Brain microvascular endothelial cell (primary cell): ENCODE measurements around the gene CAMK4.

ENCODE experiments used
- DNase-seq: peaks from one replicate; pipeline ENCODE4 v3.0.0-alpha.2; 2020
- H3K27ac ChIP-seq: fragments of 250-450 bp; sonication (Bioruptor Pico); 2 replicates; pipeline ENCODE4 v1.5.1; 2020; ENCODE audit warnings: mild to moderate bottlenecking, moderate library complexity
- H3K27me3 ChIP-seq: fragments of 250-450 bp; sonication (Bioruptor Pico); replicated peaks from 2 replicates; pipeline ENCODE4 v1.5.1; 2020; ENCODE audit warnings: mild to moderate bottlenecking
- H3K36me3 ChIP-seq: fragments of 250-450 bp; sonication (Bioruptor Pico); replicated peaks from 2 replicates; pipeline ENCODE4 v1.5.1; 2020; ENCODE audit warnings: mild to moderate bottlenecking
- H3K4me3 ChIP-seq: 2 replicates; pipeline ENCODE4 v1.5.1; 2011; ENCODE audit warnings: low read depth, mild to moderate bottlenecking, control low read depth, low read length, moderate library complexity
- CTCF ChIP-seq: IDR thresholded peaks from 2 replicates; pipeline ENCODE4 v1.5.1; 2011; ENCODE audit warnings: low read depth, mild to moderate bottlenecking, moderate library complexity, low read length, control low read depth, inconsistent platforms; ENCODE audit errors: missing control alignments
- in situ Hi-C: cut with HindIII; loops from 2 replicates; pipeline ENCODE4 v1.10.0; 2017; ENCODE audit warnings: low sequenced_read_pairs, low pct_ligation_motif_present

The CAMK4 gene

DNA sequence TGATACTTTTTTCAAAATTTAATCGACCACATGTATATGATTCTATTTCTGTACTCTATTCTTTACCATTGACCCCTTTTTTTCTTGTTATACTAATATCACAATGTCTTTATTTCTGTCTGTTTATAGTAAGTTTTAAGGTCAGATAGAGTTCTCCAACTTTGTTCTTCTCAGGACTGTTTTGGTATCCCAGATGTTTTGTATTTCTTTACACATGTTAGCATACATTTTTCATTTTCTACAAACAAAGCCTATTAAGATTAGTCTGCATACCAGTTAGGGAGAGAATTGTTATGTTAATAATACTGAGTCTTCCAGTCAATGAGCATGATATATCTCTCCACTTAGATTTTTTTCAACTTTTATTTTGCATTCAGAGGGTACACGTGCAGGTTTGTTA lies 8.2 kb upstream of the CAMK4 start:
- in situ Hi-C loops = no loop called here
- TF ChIP-seq CTCF = no peak
- Histone ChIP-seq H3K27ac (no peak overlapping the region), H3K4me3 (no peak overlapping the region), H3K36me3 (no peaks in the 10 kb centered on the region), H3K27me3 (no peaks in the 10 kb centered on the region)
- no peak for DNase-seq

- Histone ChIP-seq H3K27me3 (no peaks in the 10 kb centered on the region), H3K27ac (no peak overlapping the region), H3K4me3 (no peak overlapping the region), H3K36me3 (no peaks in the 10 kb centered on the region)
- no peak for DNase-seq
- in situ Hi-C loops = no loop called here
- no peak for TF ChIP-seq CTCF
Observed at GRCh38 chr5:111221139-111221538, 3.0 kb upstream of the CAMK4 start.

DNA sequence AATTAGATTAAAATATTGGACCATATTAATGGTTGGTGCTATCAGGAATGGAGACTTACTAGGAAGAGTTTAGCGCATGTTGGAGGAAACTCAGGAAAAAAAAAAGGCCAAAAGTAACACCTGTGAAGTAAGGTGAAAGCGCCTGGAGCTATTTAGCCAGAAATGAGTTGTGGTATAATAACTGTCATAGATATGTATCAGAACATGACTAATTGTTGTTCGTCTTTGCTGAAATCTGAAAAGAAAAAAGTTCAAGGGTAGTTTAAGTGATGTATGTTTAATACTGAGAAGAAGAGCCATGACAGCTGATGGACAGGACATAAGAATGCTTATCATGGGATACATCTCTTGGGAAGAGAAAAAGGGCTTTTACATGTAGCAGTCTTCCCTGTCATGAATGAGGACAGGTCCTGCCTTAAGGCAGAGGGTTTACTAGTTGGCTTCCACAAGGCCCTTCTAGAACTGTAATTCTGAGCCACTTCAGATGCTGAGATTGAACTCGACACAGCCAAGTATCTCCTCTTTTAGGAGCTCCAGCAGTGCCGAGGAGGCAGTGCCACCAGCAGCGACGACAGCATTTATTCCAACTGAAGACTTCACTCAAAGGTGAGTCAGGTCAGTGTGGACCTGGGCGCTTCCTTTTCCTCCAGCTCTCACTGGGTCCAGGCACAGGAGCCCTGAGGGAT lies 940 bp upstream of the CAMK4 start:
- no peak overlapping the region for H3K27ac ChIP-seq
- DNase-seq = no peak
- in situ Hi-C loops = no loop called here
- H3K36me3 ChIP-seq = no peaks in the 10 kb centered on the region
- TF ChIP-seq CTCF = no peak
- no peaks in the 10 kb centered on the region for H3K27me3 ChIP-seq
- H3K4me3 ChIP-seq = peak overlapping the region; percentile 72

DNA sequence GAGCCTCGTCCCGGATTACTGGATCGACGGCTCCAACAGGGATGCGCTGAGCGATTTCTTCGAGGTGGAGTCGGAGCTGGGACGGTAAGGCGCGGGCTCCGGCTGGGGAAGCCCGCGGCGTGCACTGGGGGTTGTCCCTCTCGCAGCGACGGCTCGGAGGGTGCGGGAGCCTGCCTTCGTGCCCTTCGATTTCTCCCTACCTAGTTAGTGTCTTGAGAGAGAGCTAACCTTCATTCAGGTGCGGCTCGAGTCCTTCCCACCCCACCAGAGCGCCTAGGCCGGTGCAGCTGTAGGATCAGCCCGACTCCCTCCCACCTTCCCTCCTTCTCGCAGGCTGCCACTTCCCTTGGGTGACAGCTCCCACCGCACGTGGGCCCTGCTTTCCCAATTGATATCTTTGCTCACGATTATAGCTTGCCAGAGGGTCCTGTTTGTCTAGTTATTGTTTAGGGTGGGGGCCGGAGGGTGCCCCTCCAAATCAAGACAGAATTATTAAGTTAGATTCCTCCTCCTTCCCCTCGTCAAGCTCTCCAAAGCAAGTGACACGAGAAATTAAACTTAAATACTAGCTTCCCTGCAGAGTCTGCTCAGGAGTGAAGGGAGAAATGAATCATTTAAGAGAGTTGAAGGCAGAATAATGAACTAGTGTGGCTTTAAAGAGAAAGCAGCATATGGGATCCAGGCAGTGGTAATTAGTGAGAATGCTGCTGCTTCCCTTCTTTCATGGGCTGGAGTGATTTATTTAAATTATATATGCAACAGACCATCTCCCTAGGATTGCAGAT lies 569 bp downstream of the CAMK4 start:
- in situ Hi-C loops = no loop called here
- TF ChIP-seq CTCF = no peak
- H3K4me3 ChIP-seq = peak overlapping the region; percentile 72
- no peaks in the 10 kb centered on the region for H3K36me3 ChIP-seq
- H3K27me3 ChIP-seq = no peaks in the 10 kb centered on the region
- H3K27ac ChIP-seq = no peak overlapping the region
- DNase-seq = no peak

DNA sequence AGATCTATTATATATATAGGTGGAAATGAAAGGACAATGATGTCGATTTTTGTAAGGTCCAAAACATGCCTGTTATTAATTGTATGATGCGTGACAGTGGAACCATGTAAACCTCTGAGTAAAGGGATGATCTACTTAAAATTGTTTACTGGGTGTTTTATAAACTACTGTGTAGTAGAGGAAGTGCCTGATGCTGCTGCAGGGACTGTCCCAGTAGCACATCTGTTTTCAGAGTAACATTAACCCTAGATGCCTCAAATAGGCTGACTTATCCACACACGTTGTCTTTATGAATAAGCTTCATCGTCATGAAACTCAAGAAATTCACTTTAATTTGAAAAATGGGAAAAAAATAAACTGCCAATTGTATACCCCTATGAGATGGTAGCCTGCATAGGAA lies 1.7 kb downstream of the CAMK4 start:
- Histone ChIP-seq H3K27me3 (no peaks in the 10 kb centered on the region), H3K36me3 (no peaks in the 10 kb centered on the region), H3K27ac (no peak overlapping the region), H3K4me3 (no peak overlapping the region)
- no peak for DNase-seq
- in situ Hi-C loops = no loop called here
- TF ChIP-seq CTCF = no peak

- Histone ChIP-seq H3K36me3 (no peaks in the 10 kb centered on the region), H3K27me3 (no peaks in the 10 kb centered on the region), H3K4me3 (no peak overlapping the region), H3K27ac (no peak overlapping the region)
- in situ Hi-C loops = no loop called here
- no peak for DNase-seq
- no peak for TF ChIP-seq CTCF
Observed at GRCh38 chr5:111226556-111226955, 2.4 kb downstream of the CAMK4 start.
